ENCODE data around the gene CNTNAP2.

DNA sequence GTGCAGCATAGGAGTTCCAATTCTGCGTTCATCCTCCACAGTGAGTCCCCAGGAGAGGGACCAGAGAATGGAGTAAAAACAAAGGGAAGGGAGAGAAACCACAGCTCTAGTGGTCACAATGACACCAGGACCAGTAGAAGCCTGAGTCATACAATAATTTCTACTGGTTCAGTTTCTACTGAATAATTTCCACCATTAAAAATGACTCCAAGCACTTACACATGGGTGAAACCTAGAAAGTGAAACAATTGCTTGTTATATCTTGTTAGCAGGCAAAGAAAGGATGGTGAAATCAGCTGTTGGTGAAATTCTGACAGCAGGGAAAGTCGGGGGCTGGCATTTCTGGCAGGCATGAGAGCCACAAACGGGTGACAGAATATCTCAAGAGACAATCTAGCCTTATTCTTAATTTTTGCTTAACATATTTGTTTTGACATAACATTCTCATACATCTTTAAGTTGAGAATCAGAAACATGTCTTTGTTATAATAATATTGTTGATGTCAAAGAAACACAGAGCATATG is 1408.2 kb downstream of the CNTNAP2 start:
- TF ChIP-seq, protein P1, sequence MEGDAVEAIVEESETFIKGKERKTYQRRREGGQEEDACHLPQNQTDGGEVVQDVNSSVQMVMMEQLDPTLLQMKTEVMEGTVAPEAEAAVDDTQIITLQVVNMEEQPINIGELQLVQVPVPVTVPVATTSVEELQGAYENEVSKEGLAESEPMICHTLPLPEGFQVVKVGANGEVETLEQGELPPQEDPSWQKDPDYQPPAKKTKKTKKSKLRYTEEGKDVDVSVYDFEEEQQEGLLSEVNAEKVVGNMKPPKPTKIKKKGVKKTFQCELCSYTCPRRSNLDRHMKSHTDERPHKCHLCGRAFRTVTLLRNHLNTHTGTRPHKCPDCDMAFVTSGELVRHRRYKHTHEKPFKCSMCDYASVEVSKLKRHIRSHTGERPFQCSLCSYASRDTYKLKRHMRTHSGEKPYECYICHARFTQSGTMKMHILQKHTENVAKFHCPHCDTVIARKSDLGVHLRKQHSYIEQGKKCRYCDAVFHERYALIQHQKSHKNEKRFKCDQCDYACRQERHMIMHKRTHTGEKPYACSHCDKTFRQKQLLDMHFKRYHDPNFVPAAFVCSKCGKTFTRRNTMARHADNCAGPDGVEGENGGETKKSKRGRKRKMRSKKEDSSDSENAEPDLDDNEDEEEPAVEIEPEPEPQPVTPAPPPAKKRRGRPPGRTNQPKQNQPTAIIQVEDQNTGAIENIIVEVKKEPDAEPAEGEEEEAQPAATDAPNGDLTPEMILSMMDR (IDR thresholded peaks at IDR 0.05; ENCODE audit: low read depth, low read length, missing input control): no peak
- no peak for TF ChIP-seq RXRA (IDR thresholded peaks at IDR 0.05)
